Keratinocyte (primary cell): ENCODE data around the gene SDF2L1. TPM values are rescaled to one million over a fixed set of nuclear protein-coding genes. Genes with fewer than 3 reads are reported as not detected.
"Not testable (repeated sequence)": the region's sequence is repeated elsewhere in the genome, so short reads cannot be mapped to it uniquely, and the experiment has no call there.

ENCODE experiments used
- DNase-seq: peaks from one replicate; pipeline ENCODE4 v3.0.0-alpha.2; 2011; ENCODE audit warnings: low read depth, missing footprints, low spot score
- FAIRE-seq: peaks from 2 replicates; lab custom pipeline; 2011; peaks lifted over from hg19 to GRCh38; lab: Jason Lieb, UNC
- H2AFZ ChIP-seq: 2 replicates; pipeline ENCODE4 v1.6.0; 2012; ENCODE audit warnings: low read length, control low read depth, inconsistent platforms; ENCODE audit not compliant: control insufficient read depth
- H3K27ac ChIP-seq: 2 replicates; pipeline ENCODE4 v1.5.1; 2011; ENCODE audit warnings: low read length; ENCODE audit not compliant: control insufficient read depth, insufficient read depth
- H3K27me3 ChIP-seq: 3 replicates; pipeline ENCODE4 v1.6.0; 2011; ENCODE audit warnings: low read length; ENCODE audit not compliant: control insufficient read depth, insufficient read depth; ENCODE audit errors: extremely low read depth
- H3K36me3 ChIP-seq, 2 experiments: 2 replicates in 1 of 2; 3 replicates in 1 of 2; pipeline ENCODE4 v1.5.1; 2011; ENCODE audit warnings: low read length in 2 of 2, mild to moderate bottlenecking in 1 of 2; ENCODE audit not compliant: control insufficient read depth in 2 of 2, insufficient read depth in 2 of 2; ENCODE audit errors: extremely low read depth in 1 of 2
- H3K4me1 ChIP-seq: 3 replicates; pipeline ENCODE4 v1.5.1; 2011; ENCODE audit warnings: low read length; ENCODE audit not compliant: control insufficient read depth, insufficient read depth; ENCODE audit errors: extremely low read depth
- H3K4me2 ChIP-seq: 3 replicates; pipeline ENCODE4 v1.6.0; 2011; ENCODE audit warnings: low read depth, low read length; ENCODE audit not compliant: control insufficient read depth, insufficient read depth; ENCODE audit errors: extremely low read depth
- H3K4me3 ChIP-seq, 3 experiments: fragments of 200-600 bp in 1 of 3; sonication (generic) in 1 of 3; 2 replicates in 2 of 3; 3 replicates in 1 of 3; pipeline ENCODE4 v1.5.1; 2011 to 2016; ENCODE audit warnings: low read length in 3 of 3, mild to moderate bottlenecking in 3 of 3, control low read depth in 2 of 3, inconsistent platforms in 1 of 3, low read depth in 1 of 3, mixed read lengths in 1 of 3, mixed run types in 1 of 3, moderate library complexity in 1 of 3; ENCODE audit not compliant: control insufficient read depth in 2 of 3, insufficient read depth in 2 of 3; ENCODE audit errors: extremely low read depth in 1 of 3
- H3K79me2 ChIP-seq: 2 replicates; pipeline ENCODE4 v1.6.0; 2012; ENCODE audit warnings: low read length; ENCODE audit not compliant: control insufficient read depth, insufficient read depth
- H3K9ac ChIP-seq: 3 replicates; pipeline ENCODE4 v1.6.0; 2011; ENCODE audit warnings: low read length; ENCODE audit not compliant: control insufficient read depth, insufficient read depth; ENCODE audit errors: extremely low read depth
- H3K9me1 ChIP-seq: 3 replicates; pipeline ENCODE4 v1.6.0; 2011; ENCODE audit warnings: low read length; ENCODE audit not compliant: control insufficient read depth, insufficient read depth; ENCODE audit errors: extremely low read depth
- H3K9me3 ChIP-seq: 2 replicates; pipeline ENCODE4 v1.5.1; 2012; ENCODE audit warnings: low read depth, low read length; ENCODE audit not compliant: control insufficient read depth
- H4K20me1 ChIP-seq: 3 replicates; pipeline ENCODE4 v1.6.0; 2011; ENCODE audit warnings: low read length; ENCODE audit not compliant: control insufficient read depth, insufficient read depth; ENCODE audit errors: extremely low read depth
- CTCF ChIP-seq, 3 experiments: IDR thresholded peaks in 1 of 3; conservative IDR thresholded peaks in 1 of 3; optimal IDR thresholded peaks in 1 of 3; 2 replicates in 2 of 3; 3 replicates in 1 of 3; pipeline versions ENCODE3 to v1.5.1; 2011; ENCODE audit warnings: low read length in 3 of 3, mild to moderate bottlenecking in 3 of 3, moderate library complexity in 2 of 3, control low read depth in 1 of 3, inconsistent platforms in 1 of 3; ENCODE audit not compliant: insufficient read depth in 2 of 3; ENCODE audit errors: extremely low read depth in 1 of 3
- EZH2 ChIP-seq: IDR thresholded peaks from one replicate; pipeline ENCODE4 v1.6.1; 2012; ENCODE audit warnings: inconsistent platforms, mild to moderate bottlenecking, low read length, moderate library complexity
- dilution Hi-C: fragments of 300-500 bp; cut with MboI; formaldehyde crosslinking; loops from one replicate; pipeline ENCODE4 v1.7.0; 2020; ENCODE audit warnings: low sequenced_read_pairs; ENCODE audit not compliant: extremely low pct_ligation_motif_present
- polyA plus RNA-seq, 5 experiments: library from polyadenylated mRNA; depleted of rRNA in 3 of 5; stranded (reverse) in 3 of 5; stranded (forward) in 1 of 5; unstranded in 1 of 5; fragments of >200 nt; gene quantifications; 1 replicate in 1 of 5; 2 replicates in 3 of 5; 3 replicates in 1 of 5; pipeline versions ENCODE4 v1.2.1 to v1.2.3, GENCODE V29; 2011 to 2012; ENCODE audit warnings: missing spikeins in 2 of 5, low read depth in 1 of 5, low replicate concordance in 1 of 5

SDF2L1 gene
- polyA plus RNA-seq, 1 donor (not counting 4 experiments of a cell fraction or from before 2014, with no cell fraction given) = 25.6 TPM

- no peak overlapping the region for H3K27ac ChIP-seq
- peaks cover 11 to 21% of the 10 kb centered on the region in 2 experiments for H3K36me3 ChIP-seq
- H3K27me3 ChIP-seq = no peaks in the 10 kb centered on the region
- FAIRE-seq (no peak), DNase-seq (no peak)
- dilution Hi-C loops = no loop called here
- H4K20me1 ChIP-seq = peaks cover 28% of the 10 kb centered on the region
- H3K4me3 ChIP-seq = no peak overlapping the region
- no peaks in the 10 kb centered on the region for H3K4me1 ChIP-seq
- peaks cover 88% of the 10 kb centered on the region for H3K79me2 ChIP-seq
- TF ChIP-seq CTCF (optimal IDR thresholded peaks at IDR 0.05 in 1 of 3, IDR thresholded peaks at IDR 0.05 in 1 of 3, conservative IDR thresholded peaks at IDR 0.05 in 1 of 3; ENCODE audit: extremely low read depth in 1 of 3, insufficient read depth in 2 of 3, low read length in 3 of 3) (no peak), EZH2 (no peak)
- H3K9ac ChIP-seq = no peak overlapping the region
- no peak overlapping the region for H3K4me2 ChIP-seq
- H3K9me1 ChIP-seq = no peaks in the 10 kb centered on the region
- H3K9me3 ChIP-seq = no peaks in the 10 kb centered on the region
- no peak overlapping the region for H2AFZ ChIP-seq
Observed at GRCh38 chr22:21605887-21606564, 36.1 kb upstream of the SDF2L1 start.

- H3K9me1 ChIP-seq = no peaks in the 10 kb centered on the region
- no peak overlapping the region for H2AFZ ChIP-seq
- no peak for TF ChIP-seq CTCF (optimal IDR thresholded peaks at IDR 0.05 in 1 of 3, IDR thresholded peaks at IDR 0.05 in 1 of 3, conservative IDR thresholded peaks at IDR 0.05 in 1 of 3; ENCODE audit: extremely low read depth in 1 of 3, insufficient read depth in 2 of 3, low read length in 3 of 3)
- no peak for TF ChIP-seq EZH2
- H3K4me2 ChIP-seq = no peak overlapping the region
- no peaks in the 10 kb centered on the region for H3K27me3 ChIP-seq
- peaks cover 90% of the 10 kb centered on the region for H3K79me2 ChIP-seq
- no peak overlapping the region for H3K4me3 ChIP-seq
- peaks cover 16 to 28% of the 10 kb centered on the region in 2 experiments for H3K36me3 ChIP-seq
- DNase-seq = no peak
- no peak for FAIRE-seq
- peaks cover 28% of the 10 kb centered on the region for H4K20me1 ChIP-seq
- H3K9ac ChIP-seq = no peak overlapping the region
- H3K27ac ChIP-seq = no peak overlapping the region
- peaks cover 2% of the 10 kb centered on the region for H3K4me1 ChIP-seq
- no peaks in the 10 kb centered on the region for H3K9me3 ChIP-seq
- dilution Hi-C loops = no loop called here
Observed at GRCh38 chr22:21606775-21607174, 35.3 kb upstream of the SDF2L1 start.

- dilution Hi-C loops, H3K9me1 ChIP-seq, H3K4me1 ChIP-seq, H3K4me3 ChIP-seq, H2AFZ ChIP-seq, H3K4me2 ChIP-seq, H3K27ac ChIP-seq, FAIRE-seq, H3K9me3 ChIP-seq, DNase-seq, H3K9ac ChIP-seq, H3K27me3 ChIP-seq: not testable (repeated sequence)
- Histone ChIP-seq H3K36me3 (peaks cover 20 to 36% of the 10 kb centered on the region in 2 experiments), H3K79me2 (peaks cover 89% of the 10 kb centered on the region), H4K20me1 (peaks cover 34% of the 10 kb centered on the region)
Observed at GRCh38 chr22:21609556-21610157, 32.4 kb upstream of the SDF2L1 start.
